Fibroblast of mammary gland (primary cell): Measurements from ENCODE around the gene CENPV.

ENCODE experiments used
- DNase-seq: peaks from one replicate; pipeline ENCODE4 v3.0.0-alpha.2; 2010; ENCODE audit warnings: low read depth
- H3K4me3 ChIP-seq: 2 replicates; pipeline ENCODE4 v1.5.1; 2011; ENCODE audit warnings: low read depth, mild to moderate bottlenecking, low read length, moderate library complexity; ENCODE audit not compliant: control insufficient read depth
- CTCF ChIP-seq: conservative IDR thresholded peaks from 2 replicates; pipeline ENCODE4 v1.5.1; 2011; ENCODE audit warnings: low read depth, low read length, inconsistent platforms; ENCODE audit not compliant: control insufficient read depth, insufficient read depth

CENPV gene

GRCh38 chr17:16383772-16384287 is 30.6 kb upstream of the CENPV start:
- no peak for TF ChIP-seq CTCF
- H3K4me3 ChIP-seq: no peak overlapping the region
- DNase-seq: no peak

GRCh38 chr17:16383216-16383615 is 29.9 kb upstream of the CENPV start:
- no peak overlapping the region for H3K4me3 ChIP-seq
- no peak for TF ChIP-seq CTCF
- DNase-seq: no peak

- TF ChIP-seq CTCF: no peak
- DNase-seq: peak; percentile 43
- H3K4me3 ChIP-seq: peak overlapping the region; percentile 98
These were observed 28.2 kb upstream of the CENPV start for GRCh38 chr17:16381496-16381820.

GRCh38 chr17:16380640-16381495 is 27.6 kb upstream of the CENPV start, which contains the start of gene UBB:
Gene UBB (plus strand): TSS chr17:16381091. CDS start chr17:16381908, 817 bp downstream.
- H3K4me3 ChIP-seq: peak within 1 kb of the TSS; percentile 98
- peak; percentile 97 for DNase-seq
- no peak for TF ChIP-seq CTCF

GRCh38 chr17:16379654-16380053 is 26.4 kb upstream of the CENPV start:
- H3K4me3 ChIP-seq: no peak overlapping the region
- no peak for DNase-seq
- no peak for TF ChIP-seq CTCF

- no peak overlapping the region for H3K4me3 ChIP-seq
- no peak for TF ChIP-seq CTCF
- DNase-seq: no peak
These were observed 25.5 kb upstream of the CENPV start for GRCh38 chr17:16378636-16379282.
